ENCODE data around the gene CCDC180. TPM values are rescaled to one million over a fixed set of nuclear protein-coding genes. Genes with fewer than 3 reads are reported as not detected.

The CCDC180 gene
- total and polyA plus RNA-seq, 10 of the 15 experiments (the other 5 are each of a cell fraction or from before 2014, with no cell fraction given): 0.31 to 1.1 (median 0.57) TPM

- intact Hi-C loops (cut with micrococcal nuclease; ENCODE audit: unreplicated experiment): no loop called here
- Histone ChIP-seq H2AFZ (ENCODE audit: control insufficient read depth, low read depth, low read length) (no peak overlapping the region), H3K79me2 (ENCODE audit: control insufficient read depth, insufficient read depth, low read length) (no peaks in the 10 kb centered on the region), H4K20me1 (ENCODE audit: control insufficient read depth, insufficient read depth) (no peaks in the 10 kb centered on the region), H3K4me2 (ENCODE audit: control insufficient read depth, insufficient read depth) (no peak overlapping the region), H3K9ac (ENCODE audit: control insufficient read depth, insufficient read depth, low read length) (no peak overlapping the region), H3K9me3 (replicated peaks; ENCODE audit: control insufficient read depth, insufficient read depth, low read length) (peaks cover 9% of the 10 kb centered on the region; the same call in 2 of the 3 replicates), H3K27me3 (replicated peaks in 1 of 2; ENCODE audit: control insufficient read depth in 2 of 2, insufficient read depth in 2 of 2, low read length in 1 of 2) (no peaks in the 10 kb centered on the region; a peak in 1 of 4 replicates), H3K4me3 (no peak overlapping the region), H3K36me3 (ENCODE audit: control insufficient read depth in 2 of 2, insufficient read depth in 2 of 2, low read length in 1 of 2) (no peaks in the 10 kb centered on the region), H3K4me1 (ENCODE audit: control insufficient read depth, insufficient read depth, low read length) (peaks cover 4% of the 10 kb centered on the region; the same call in 1 of the 2 replicates), H3K27ac (ENCODE audit: control insufficient read depth, insufficient read depth) (no peak overlapping the region)
- in situ Hi-C loops (cut with MboI): no loop called here
- no TSS peak for BruUV-seq (replicated peaks)
- ChIA-PET RAD21 (ENCODE audit: unreplicated experiment) (no interaction called here), POLR2A (interaction anchor here (0.5 to 1.3 kb wide), 2 partner anchors 61 to 314 kb away, joined by 3 to 5 read pairs; no protein-coding TSS in a partner anchor), CTCF (interaction anchor here (0.9 kb wide), 1 partner anchor 44 kb away, joined by 3 read pairs; no protein-coding TSS in a partner anchor), SMC1A (ENCODE audit: uncharacterized antibody, unreplicated experiment) (no interaction called here)
- no peak for FAIRE-seq
- TF ChIP-seq STAT1 (conservative IDR thresholded peaks at IDR 0.05) (no peak), ASH2L (IDR thresholded peaks at IDR 0.05; ENCODE audit: borderline replicate concordance, low read depth) (no peak), USF2 (IDR thresholded peaks at IDR 0.05; ENCODE audit: borderline replicate concordance, low read depth, low read length) (no peak), LARP7 (IDR thresholded peaks at IDR 0.05) (no peak), KLF5 (IDR thresholded peaks at IDR 0.05; ENCODE audit: partially characterized antibody) (no peak), HDAC6 (IDR thresholded peaks at IDR 0.05; ENCODE audit: unreplicated experiment) (no peak), USF1 (IDR thresholded peaks at IDR 0.05; ENCODE audit: borderline replicate concordance, extremely low read length, insufficient read depth, low read depth, low read length) (no peak), ZNF24 (IDR thresholded peaks at IDR 0.05) (no peak), CBX5 (IDR thresholded peaks at IDR 0.05; ENCODE audit: low read depth) (no peak), RELA (IDR thresholded peaks at IDR 0.05; ENCODE audit: borderline replicate concordance, partially characterized antibody) (no peak), ZNF687 (IDR thresholded peaks at IDR 0.05) (no peak), RB1 (IDR thresholded peaks at IDR 0.05; ENCODE audit: borderline replicate concordance) (no peak), CHD2 (IDR thresholded peaks at IDR 0.05; ENCODE audit: borderline replicate concordance, low read depth, low read length) (no peak), RCOR1 (conservative IDR thresholded peaks at IDR 0.05; ENCODE audit: low read depth, low read length) (no peak), NR2C2 (IDR thresholded peaks at IDR 0.05; ENCODE audit: borderline replicate concordance, control insufficient read depth, insufficient read length, low read depth) (no peak), SREBF1 (IDR thresholded peaks at IDR 0.05; ENCODE audit: low read length) (no peak), CREM (IDR thresholded peaks at IDR 0.05; ENCODE audit: low read depth) (no peak), ZNF622 (IDR thresholded peaks at IDR 0.05) (no peak), PAX8 (IDR thresholded peaks at IDR 0.05) (no peak), E2F4 (IDR thresholded peaks at IDR 0.05; ENCODE audit: low read depth, low read length) (no peak)
- no peak for ATAC-seq
- DNase-seq (ENCODE audit: low read depth, low spot score): no peak
- 60% methylated on average over 3 of the region's 3 CpGs for WGBS (ENCODE audit: insufficient coverage, insufficient replicate concordance, low lambda C conversion rate, missing lambda C conversion rate)
Observed at GRCh38 chr9:97301974-97302373, 5.5 kb upstream of the CCDC180 start.
